ENCODE measurements around the gene JADE2. TPM values are rescaled to one million over a fixed set of nuclear protein-coding genes. Genes with fewer than 3 reads are reported as not detected.

The JADE2 gene
- total RNA-seq, 1 donor from 2014 or later: 30.3 TPM

DNA sequence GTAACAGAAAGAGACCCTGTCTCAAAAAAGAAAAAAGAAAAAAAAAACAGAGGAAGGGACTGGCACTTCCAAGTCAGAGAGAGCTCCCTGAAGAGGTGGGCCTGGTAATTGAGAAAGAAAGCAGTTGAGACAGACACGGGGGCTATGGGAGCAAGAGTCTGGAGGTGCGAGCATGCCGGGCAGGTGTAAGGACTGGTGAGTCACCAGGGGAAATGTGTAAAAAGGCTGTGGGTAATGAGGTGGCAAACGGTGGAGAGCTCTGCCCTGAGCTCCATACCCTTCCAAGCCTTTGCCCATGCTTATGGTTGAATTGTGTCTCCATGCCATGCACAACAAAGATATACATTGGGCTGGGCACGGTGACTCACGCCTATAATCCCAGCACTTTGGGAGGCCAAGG, 18.0 kb upstream of the JADE2 start:
- TF ChIP-seq, protein P1, sequence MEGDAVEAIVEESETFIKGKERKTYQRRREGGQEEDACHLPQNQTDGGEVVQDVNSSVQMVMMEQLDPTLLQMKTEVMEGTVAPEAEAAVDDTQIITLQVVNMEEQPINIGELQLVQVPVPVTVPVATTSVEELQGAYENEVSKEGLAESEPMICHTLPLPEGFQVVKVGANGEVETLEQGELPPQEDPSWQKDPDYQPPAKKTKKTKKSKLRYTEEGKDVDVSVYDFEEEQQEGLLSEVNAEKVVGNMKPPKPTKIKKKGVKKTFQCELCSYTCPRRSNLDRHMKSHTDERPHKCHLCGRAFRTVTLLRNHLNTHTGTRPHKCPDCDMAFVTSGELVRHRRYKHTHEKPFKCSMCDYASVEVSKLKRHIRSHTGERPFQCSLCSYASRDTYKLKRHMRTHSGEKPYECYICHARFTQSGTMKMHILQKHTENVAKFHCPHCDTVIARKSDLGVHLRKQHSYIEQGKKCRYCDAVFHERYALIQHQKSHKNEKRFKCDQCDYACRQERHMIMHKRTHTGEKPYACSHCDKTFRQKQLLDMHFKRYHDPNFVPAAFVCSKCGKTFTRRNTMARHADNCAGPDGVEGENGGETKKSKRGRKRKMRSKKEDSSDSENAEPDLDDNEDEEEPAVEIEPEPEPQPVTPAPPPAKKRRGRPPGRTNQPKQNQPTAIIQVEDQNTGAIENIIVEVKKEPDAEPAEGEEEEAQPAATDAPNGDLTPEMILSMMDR (IDR thresholded peaks at IDR 0.05; ENCODE audit: insufficient read depth, low read depth, low read length): no peak
- TF ChIP-seq EZH2 (IDR thresholded peaks at IDR 0.05; ENCODE audit: insufficient read depth, low read length): no peak
- no peak overlapping the region for H3K27ac ChIP-seq (ENCODE audit: low read depth, low read length)
- DNase-seq (ENCODE audit: low read depth): no peak
- no peaks in the 10 kb centered on the region for H3K27me3 ChIP-seq (ENCODE audit: insufficient read depth, low read length)
- no peaks in the 10 kb centered on the region for H3K36me3 ChIP-seq (ENCODE audit: insufficient read depth, low read length)
- H3K79me2 ChIP-seq (ENCODE audit: insufficient read depth, low read length): no peaks in the 10 kb centered on the region
- H3K4me2 ChIP-seq (ENCODE audit: low read length): no peak overlapping the region
- no peaks in the 10 kb centered on the region for H3K9me3 ChIP-seq (ENCODE audit: insufficient read depth, low read depth, low read length)
- H3K4me1 ChIP-seq (ENCODE audit: insufficient read depth, low read length): peaks cover 51% of the 10 kb centered on the region
- Mint-ChIP-seq H3K9me3 (ENCODE audit: unreplicated experiment) (no peaks in the 10 kb centered on the region), H3K27ac (ENCODE audit: unreplicated experiment) (no peak overlapping the region), H3K4me3 (ENCODE audit: unreplicated experiment) (peak overlapping the region; percentile 57), H3K4me1 (ENCODE audit: low read depth, unreplicated experiment) (peaks cover 46% of the 10 kb centered on the region), H3K27me3 (ENCODE audit: low read depth, unreplicated experiment) (no peaks in the 10 kb centered on the region), H3K36me3 (ENCODE audit: low read depth, unreplicated experiment) (no peaks in the 10 kb centered on the region)
- no peak overlapping the region for H3K4me3 ChIP-seq (ENCODE audit: insufficient read depth, low read depth, low read length)
- H2AFZ ChIP-seq (ENCODE audit: low read depth, low read length): no peak overlapping the region
- no peak overlapping the region for H3K9ac ChIP-seq (ENCODE audit: low read length)
- no peaks in the 10 kb centered on the region for H4K20me1 ChIP-seq (ENCODE audit: insufficient read depth, low read length)
- FAIRE-seq: no peak

DNA sequence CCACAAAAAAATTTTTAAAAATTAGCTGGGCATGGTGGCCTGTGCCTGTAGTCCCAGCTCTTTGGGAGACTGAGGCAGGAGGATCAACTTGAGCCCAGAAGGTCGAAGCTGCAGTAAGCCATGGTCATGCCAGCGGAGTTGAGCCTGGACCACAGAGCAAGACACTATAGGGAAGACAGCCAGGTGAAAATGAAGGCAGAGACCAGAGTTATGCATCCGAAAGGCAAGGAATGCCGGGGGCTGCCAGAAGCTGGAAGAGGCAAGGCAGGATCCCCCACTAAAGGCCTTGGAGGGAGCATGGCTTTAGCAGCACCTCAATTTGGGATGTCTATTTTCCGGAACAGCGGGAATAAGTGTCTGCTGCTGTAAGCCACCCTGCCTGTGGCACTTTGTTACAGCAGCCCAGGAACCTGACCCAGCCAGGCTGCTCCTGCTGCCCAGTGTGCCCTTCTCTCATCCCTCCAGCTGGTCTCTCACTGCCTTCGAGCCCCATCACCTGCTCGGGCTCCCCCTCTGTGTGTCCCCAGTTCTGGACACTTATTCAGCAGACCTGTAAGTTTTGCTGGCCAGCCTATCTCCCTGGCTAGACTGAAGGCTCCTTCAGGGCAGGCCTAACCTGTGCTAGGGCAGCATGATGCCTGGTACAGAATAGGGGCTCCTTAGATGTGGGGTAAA, 16.8 kb upstream of the JADE2 start:
- Histone ChIP-seq H2AFZ (ENCODE audit: low read depth, low read length) (no peak overlapping the region), H3K36me3 (ENCODE audit: insufficient read depth, low read length) (no peaks in the 10 kb centered on the region), H3K27me3 (ENCODE audit: insufficient read depth, low read length) (no peaks in the 10 kb centered on the region), H3K4me3 (ENCODE audit: insufficient read depth, low read depth, low read length) (no peak overlapping the region), H3K9me3 (ENCODE audit: insufficient read depth, low read depth, low read length) (no peaks in the 10 kb centered on the region), H3K27ac (ENCODE audit: low read depth, low read length) (no peak overlapping the region), H3K9ac (ENCODE audit: low read length) (no peak overlapping the region), H3K4me2 (ENCODE audit: low read length) (peak overlapping the region; percentile 54), H3K4me1 (ENCODE audit: insufficient read depth, low read length) (peaks cover 43% of the 10 kb centered on the region), H3K79me2 (ENCODE audit: insufficient read depth, low read length) (no peaks in the 10 kb centered on the region), H4K20me1 (ENCODE audit: insufficient read depth, low read length) (no peaks in the 10 kb centered on the region)
- FAIRE-seq: no peak
- Mint-ChIP-seq H3K4me1 (ENCODE audit: low read depth, unreplicated experiment) (peaks cover 47% of the 10 kb centered on the region), H3K9me3 (ENCODE audit: unreplicated experiment) (no peaks in the 10 kb centered on the region), H3K4me3 (ENCODE audit: unreplicated experiment) (peak overlapping the region; percentile 27), H3K36me3 (ENCODE audit: low read depth, unreplicated experiment) (no peaks in the 10 kb centered on the region), H3K27me3 (ENCODE audit: low read depth, unreplicated experiment) (no peaks in the 10 kb centered on the region), H3K27ac (ENCODE audit: unreplicated experiment) (no peak overlapping the region)
- no peak for DNase-seq (ENCODE audit: low read depth)
- TF ChIP-seq EZH2 (IDR thresholded peaks at IDR 0.05; ENCODE audit: insufficient read depth, low read length): no peak
- TF ChIP-seq, protein P1 (IDR thresholded peaks at IDR 0.05; ENCODE audit: insufficient read depth, low read depth, low read length): no peak

DNA sequence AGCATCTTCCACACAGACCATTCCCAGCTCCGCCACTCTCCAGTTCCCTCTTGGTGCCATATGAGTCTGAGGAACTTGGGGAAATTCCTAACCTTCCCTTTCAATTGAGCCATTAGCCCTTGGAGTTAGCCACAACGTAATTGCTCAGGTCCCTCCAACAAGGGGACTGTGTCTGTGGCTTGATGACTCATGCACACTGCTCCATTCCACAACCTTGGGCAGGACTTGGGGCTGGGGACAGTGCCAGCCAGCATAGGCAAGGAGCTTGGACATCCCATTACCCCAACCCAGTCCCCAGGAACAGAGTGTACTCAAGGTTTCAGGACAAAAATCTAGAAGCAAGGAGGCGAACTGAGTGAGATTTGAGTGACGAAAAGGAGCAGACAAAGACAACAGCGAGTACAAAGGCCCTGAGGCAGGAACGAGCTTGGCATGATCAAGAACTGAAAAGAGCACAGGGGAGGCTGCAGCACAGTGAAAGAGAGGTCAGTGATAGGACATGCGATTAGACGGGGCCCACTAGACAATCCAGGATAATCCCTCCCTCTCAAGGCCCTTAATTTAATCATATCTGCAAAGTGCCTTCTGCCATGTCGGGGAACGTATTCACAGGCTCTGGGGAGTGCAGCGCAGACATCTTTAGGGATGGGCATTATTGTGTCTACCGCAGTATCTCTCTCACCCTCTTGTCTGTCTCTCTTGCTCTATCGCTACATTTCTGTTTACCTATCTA, 16.0 kb upstream of the JADE2 start:
- H3K4me3 Mint-ChIP-seq (ENCODE audit: unreplicated experiment): no peak overlapping the region
- H2AFZ ChIP-seq (ENCODE audit: low read depth, low read length): no peak overlapping the region
- H3K4me2 ChIP-seq (ENCODE audit: low read length): peak overlapping the region; percentile 54
- H3K27me3 ChIP-seq (ENCODE audit: insufficient read depth, low read length): no peaks in the 10 kb centered on the region
- TF ChIP-seq EZH2 (IDR thresholded peaks at IDR 0.05; ENCODE audit: insufficient read depth, low read length): no peak
- TF ChIP-seq, protein P1 (IDR thresholded peaks at IDR 0.05; ENCODE audit: insufficient read depth, low read depth, low read length): no peak
- no peaks in the 10 kb centered on the region for H3K27me3 Mint-ChIP-seq (ENCODE audit: low read depth, unreplicated experiment)
- H3K27ac ChIP-seq (ENCODE audit: low read depth, low read length): no peak overlapping the region
- peak; percentile 63 for DNase-seq (ENCODE audit: low read depth)
- no peak overlapping the region for H3K4me3 ChIP-seq (ENCODE audit: insufficient read depth, low read depth, low read length)
- H3K9me3 ChIP-seq (ENCODE audit: insufficient read depth, low read depth, low read length): no peaks in the 10 kb centered on the region
- peak overlapping the region; percentile 91 for H3K27ac Mint-ChIP-seq (ENCODE audit: unreplicated experiment)
- no peaks in the 10 kb centered on the region for H3K36me3 ChIP-seq (ENCODE audit: insufficient read depth, low read length)
- H4K20me1 ChIP-seq (ENCODE audit: insufficient read depth, low read length): no peaks in the 10 kb centered on the region
- H3K4me1 ChIP-seq (ENCODE audit: insufficient read depth, low read length): peaks cover 35% of the 10 kb centered on the region
- no peaks in the 10 kb centered on the region for H3K9me3 Mint-ChIP-seq (ENCODE audit: unreplicated experiment)
- H3K4me1 Mint-ChIP-seq (ENCODE audit: low read depth, unreplicated experiment): peaks cover 43% of the 10 kb centered on the region
- FAIRE-seq: no peak
- H3K36me3 Mint-ChIP-seq (ENCODE audit: low read depth, unreplicated experiment): no peaks in the 10 kb centered on the region
- no peaks in the 10 kb centered on the region for H3K79me2 ChIP-seq (ENCODE audit: insufficient read depth, low read length)
- no peak overlapping the region for H3K9ac ChIP-seq (ENCODE audit: low read length)
